Measurements from ENCODE around the gene HMGXB3. TPM values are rescaled to one million over a fixed set of nuclear protein-coding genes. Genes with fewer than 3 reads are reported as not detected.

The HMGXB3 gene
- total RNA-seq, 1 donor from 2014 or later = 44.4 TPM

GRCh38 chr5:150075806-150076205 is 75.3 kb downstream of the HMGXB3 start:
- Mint-ChIP-seq H3K27me3 (ENCODE audit: low read depth) (no peaks in the 10 kb centered on the region), H3K9me3 (no peaks in the 10 kb centered on the region), H3K4me1 (peaks cover 5% of the 10 kb centered on the region), H3K36me3 (ENCODE audit: low read depth) (no peaks in the 10 kb centered on the region), H3K4me3 (no peak overlapping the region), H3K27ac (ENCODE audit: unreplicated experiment) (no peak overlapping the region)
- no peak for DNase-seq (ENCODE audit: low read depth, low spot score)
- TF ChIP-seq CTCF (conservative IDR thresholded peaks at IDR 0.05) = no peak

GRCh38 chr5:150077060-150077459 is 76.5 kb downstream of the HMGXB3 start:
- no peak for DNase-seq (ENCODE audit: low read depth, low spot score)

GRCh38 chr5:150077996-150078801 is 77.7 kb downstream of the HMGXB3 start:
- peak overlapping the region; percentile 48 for H3K27ac Mint-ChIP-seq (ENCODE audit: unreplicated experiment)
- H3K4me1 Mint-ChIP-seq = peaks cover 19% of the 10 kb centered on the region
- no peaks in the 10 kb centered on the region for H3K27me3 Mint-ChIP-seq (ENCODE audit: low read depth)
- no peak for DNase-seq (ENCODE audit: low read depth, low spot score)
- no peaks in the 10 kb centered on the region for H3K36me3 Mint-ChIP-seq (ENCODE audit: low read depth)
- TF ChIP-seq CTCF (conservative IDR thresholded peaks at IDR 0.05) = no peak
- no peaks in the 10 kb centered on the region for H3K9me3 Mint-ChIP-seq
- H3K4me3 Mint-ChIP-seq = no peak overlapping the region

More at GRCh38 chr5:150077060-150077459, 76.5 kb downstream of the HMGXB3 start:
- TF ChIP-seq CTCF (conservative IDR thresholded peaks at IDR 0.05) = no peak
- Mint-ChIP-seq H3K36me3 (ENCODE audit: low read depth) (no peaks in the 10 kb centered on the region), H3K4me3 (no peak overlapping the region), H3K27ac (ENCODE audit: unreplicated experiment) (no peak overlapping the region), H3K4me1 (peaks cover 16% of the 10 kb centered on the region), H3K27me3 (ENCODE audit: low read depth) (no peaks in the 10 kb centered on the region), H3K9me3 (no peaks in the 10 kb centered on the region)

DNA sequence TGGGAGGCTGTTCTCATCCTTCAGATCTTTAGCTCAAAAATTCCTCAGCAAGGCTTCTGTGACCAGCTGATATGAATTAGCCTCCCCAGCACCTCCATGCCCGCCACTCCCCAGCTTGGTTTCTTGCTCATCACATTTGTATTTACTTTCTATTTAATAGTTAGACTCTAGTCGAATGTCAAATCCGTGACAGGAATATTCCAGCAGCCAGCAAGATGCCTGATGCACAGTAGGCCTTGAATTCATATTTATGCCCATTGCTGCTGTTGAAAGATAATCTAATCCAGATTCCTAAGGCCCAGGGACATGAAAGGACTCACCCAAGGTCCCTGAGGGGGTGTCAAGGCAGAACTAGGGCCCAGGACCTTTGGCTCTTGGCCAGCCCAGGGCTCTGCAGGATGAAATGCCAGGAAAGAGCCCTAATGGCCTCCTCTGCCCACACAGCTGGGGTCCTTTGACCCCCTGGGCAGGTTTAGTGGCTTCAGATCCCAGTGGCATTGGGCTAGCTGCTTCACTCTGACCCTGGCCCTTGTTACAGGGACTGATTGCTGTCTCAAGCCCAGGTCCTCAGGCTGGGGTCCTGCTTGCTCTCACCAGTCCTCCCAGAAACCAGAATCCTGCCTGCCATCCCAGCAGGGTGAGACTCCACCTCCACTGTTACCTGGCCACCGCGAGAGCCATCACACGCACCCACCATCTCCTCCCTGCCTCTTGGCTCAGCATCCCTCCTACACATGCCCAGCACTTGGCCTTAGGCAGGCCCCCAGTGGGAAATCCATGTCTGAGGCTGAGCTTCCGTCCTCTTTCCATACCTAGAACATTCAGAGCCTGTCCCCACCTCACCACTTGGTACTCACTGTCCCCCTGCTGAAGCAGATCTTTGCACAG is 78.5 kb downstream of the HMGXB3 start:
- DNase-seq (ENCODE audit: low read depth, low spot score) = no peak
- no peak overlapping the region for H3K4me3 Mint-ChIP-seq

More for the DNA sequence above, 78.5 kb downstream of the HMGXB3 start:
- H3K36me3 Mint-ChIP-seq (ENCODE audit: low read depth) = no peaks in the 10 kb centered on the region
- H3K9me3 Mint-ChIP-seq = no peaks in the 10 kb centered on the region
- peaks cover 25% of the 10 kb centered on the region for H3K4me1 Mint-ChIP-seq
- no peak for TF ChIP-seq CTCF (conservative IDR thresholded peaks at IDR 0.05)
- H3K27me3 Mint-ChIP-seq (ENCODE audit: low read depth) = peaks cover 3% of the 10 kb centered on the region
- peak overlapping the region; percentile 74 for H3K27ac Mint-ChIP-seq (ENCODE audit: unreplicated experiment)

Data from neural crest cell (in vitro differentiated cells).